Measurements from ENCODE around the gene BAIAP2L1.

The BAIAP2L1 gene

GRCh38 chr7:98254951-98255610, 145.8 kb downstream of the BAIAP2L1 start:
- Histone ChIP-seq H3K9ac (ENCODE audit: low read length) (no peak overlapping the region), H3K36me3 (ENCODE audit: control insufficient read depth, insufficient read depth, low read length, severe bottlenecking) (peaks cover 10% of the 10 kb centered on the region), H3K9me3 (ENCODE audit: control insufficient read depth, low read length) (no peaks in the 10 kb centered on the region), H3K4me3 (ENCODE audit: low read length) (no peak overlapping the region), H3K27me3 (replicated peaks; ENCODE audit: control insufficient read depth, insufficient read depth, low read length) (no peaks in the 10 kb centered on the region), H3K4me1 (ENCODE audit: control insufficient read depth, insufficient read depth, low read length) (peaks cover 18% of the 10 kb centered on the region)
- no peak for DNase-seq (ENCODE audit: low read depth)

GRCh38 chr7:98254516-98254915, 146.4 kb downstream of the BAIAP2L1 start:
- Histone ChIP-seq H3K4me1 (ENCODE audit: control insufficient read depth, insufficient read depth, low read length) (peaks cover 18% of the 10 kb centered on the region), H3K9ac (ENCODE audit: low read length) (no peak overlapping the region), H3K36me3 (ENCODE audit: control insufficient read depth, insufficient read depth, low read length, severe bottlenecking) (peaks cover 10% of the 10 kb centered on the region), H3K4me3 (ENCODE audit: low read length) (no peak overlapping the region), H3K9me3 (ENCODE audit: control insufficient read depth, low read length) (no peaks in the 10 kb centered on the region), H3K27me3 (replicated peaks; ENCODE audit: control insufficient read depth, insufficient read depth, low read length) (no peaks in the 10 kb centered on the region)
- DNase-seq (ENCODE audit: low read depth) = no peak

GRCh38 chr7:98252425-98253054, 148.3 kb downstream of the BAIAP2L1 start:
- peak overlapping the region; percentile 97 for H3K4me3 ChIP-seq (ENCODE audit: low read length)

GRCh38 chr7:98251601-98252424, 149.1 kb downstream of the BAIAP2L1 start, which contains the start of gene TECPR1:
Gene TECPR1, minus strand, starts transcription at chr7:98252232. Its CDS starts 6,086 bp downstream, at chr7:98246146.
- Histone ChIP-seq H3K36me3 (ENCODE audit: control insufficient read depth, insufficient read depth, low read length, severe bottlenecking) (peaks cover 10% of the 10 kb centered on the region), H3K4me3 (ENCODE audit: low read length) (peak within 1 kb of the TSS; percentile 97), H3K27me3 (replicated peaks; ENCODE audit: control insufficient read depth, insufficient read depth, low read length) (no peaks in the 10 kb centered on the region), H3K9me3 (ENCODE audit: control insufficient read depth, low read length) (no peaks in the 10 kb centered on the region), H3K9ac (ENCODE audit: low read length) (peak within 1 kb of the TSS; percentile 91), H3K4me1 (ENCODE audit: control insufficient read depth, insufficient read depth, low read length) (peaks cover 18% of the 10 kb centered on the region)
- peak; percentile 97 for DNase-seq (ENCODE audit: low read depth)

More at GRCh38 chr7:98252425-98253054, 148.3 kb downstream of the BAIAP2L1 start:
- peaks cover 18% of the 10 kb centered on the region for H3K4me1 ChIP-seq (ENCODE audit: control insufficient read depth, insufficient read depth, low read length)
- peak; percentile 38 for DNase-seq (ENCODE audit: low read depth)
- no peaks in the 10 kb centered on the region for H3K9me3 ChIP-seq (ENCODE audit: control insufficient read depth, low read length)
- H3K27me3 ChIP-seq (replicated peaks; ENCODE audit: control insufficient read depth, insufficient read depth, low read length) = no peaks in the 10 kb centered on the region
- H3K36me3 ChIP-seq (ENCODE audit: control insufficient read depth, insufficient read depth, low read length, severe bottlenecking) = peaks cover 13% of the 10 kb centered on the region
- H3K9ac ChIP-seq (ENCODE audit: low read length) = peak overlapping the region; percentile 91

- Histone ChIP-seq H3K4me1 (ENCODE audit: control insufficient read depth, insufficient read depth, low read length) (peaks cover 18% of the 10 kb centered on the region), H3K9me3 (ENCODE audit: control insufficient read depth, low read length) (no peaks in the 10 kb centered on the region), H3K36me3 (ENCODE audit: control insufficient read depth, insufficient read depth, low read length, severe bottlenecking) (peaks cover 8% of the 10 kb centered on the region), H3K9ac (ENCODE audit: low read length) (peak overlapping the region; percentile 91), H3K27me3 (replicated peaks; ENCODE audit: control insufficient read depth, insufficient read depth, low read length) (no peaks in the 10 kb centered on the region), H3K4me3 (ENCODE audit: low read length) (peak overlapping the region; percentile 97)
- no peak for DNase-seq (ENCODE audit: low read depth)
Observed at GRCh38 chr7:98251231-98251600, 149.7 kb downstream of the BAIAP2L1 start.

DNA sequence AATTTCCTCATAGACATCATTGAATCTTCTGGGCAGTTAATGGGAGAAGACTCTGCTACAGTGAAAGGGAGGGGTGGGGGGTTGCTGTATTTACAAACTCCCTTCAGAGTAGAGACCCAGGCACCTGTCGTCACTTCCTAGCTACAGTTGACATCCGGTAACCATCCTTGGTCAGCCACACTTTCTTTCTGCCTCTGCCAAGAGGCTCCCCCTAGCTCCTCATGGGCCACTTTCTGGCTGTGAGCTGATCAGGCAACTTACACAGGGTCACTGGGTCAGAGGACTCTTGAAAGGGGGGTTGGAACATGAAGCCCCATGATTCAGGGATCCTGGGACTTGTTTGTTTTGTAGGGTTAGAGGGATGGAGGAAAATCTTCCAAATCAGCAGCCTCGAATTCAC, 150.1 kb downstream of the BAIAP2L1 start:
- H3K4me1 ChIP-seq (ENCODE audit: control insufficient read depth, insufficient read depth, low read length) = peaks cover 18% of the 10 kb centered on the region
- DNase-seq (ENCODE audit: low read depth) = no peak
- H3K36me3 ChIP-seq (ENCODE audit: control insufficient read depth, insufficient read depth, low read length, severe bottlenecking) = peaks cover 8% of the 10 kb centered on the region
- no peaks in the 10 kb centered on the region for H3K27me3 ChIP-seq (replicated peaks; ENCODE audit: control insufficient read depth, insufficient read depth, low read length)
- H3K9ac ChIP-seq (ENCODE audit: low read length) = no peak overlapping the region
- H3K4me3 ChIP-seq (ENCODE audit: low read length) = no peak overlapping the region
- H3K9me3 ChIP-seq (ENCODE audit: control insufficient read depth, low read length) = no peaks in the 10 kb centered on the region

DNA sequence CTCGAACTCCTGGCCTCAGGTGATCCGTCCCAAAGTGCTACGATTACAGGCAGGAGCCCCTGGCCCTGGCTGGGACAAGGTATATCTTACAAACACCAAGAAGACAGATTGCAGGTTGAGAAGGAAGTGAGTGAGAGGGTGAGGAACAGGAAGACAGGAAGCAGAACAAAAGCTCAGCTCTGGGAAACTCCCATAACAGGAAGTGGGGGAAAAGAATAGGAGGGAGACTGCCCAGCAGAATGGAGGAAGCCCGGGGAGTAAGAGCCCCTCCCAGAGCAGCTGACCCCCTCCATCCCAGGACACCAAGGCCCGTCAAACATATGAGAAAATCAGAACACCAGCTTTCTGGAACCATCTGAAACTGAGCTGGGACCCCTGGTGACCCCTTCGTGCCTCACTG, 151.8 kb downstream of the BAIAP2L1 start:
- no peak for DNase-seq (ENCODE audit: low read depth)
- Histone ChIP-seq H3K9ac (ENCODE audit: low read length) (no peak overlapping the region), H3K4me1 (ENCODE audit: control insufficient read depth, insufficient read depth, low read length) (peaks cover 18% of the 10 kb centered on the region), H3K36me3 (ENCODE audit: control insufficient read depth, insufficient read depth, low read length, severe bottlenecking) (peaks cover 7% of the 10 kb centered on the region), H3K4me3 (ENCODE audit: low read length) (no peak overlapping the region), H3K27me3 (replicated peaks; ENCODE audit: control insufficient read depth, insufficient read depth, low read length) (no peaks in the 10 kb centered on the region), H3K9me3 (ENCODE audit: control insufficient read depth, low read length) (no peaks in the 10 kb centered on the region)

GRCh38 chr7:98248156-98248555, 152.7 kb downstream of the BAIAP2L1 start:
- H3K9ac ChIP-seq (ENCODE audit: low read length) = no peak overlapping the region
- no peaks in the 10 kb centered on the region for H3K27me3 ChIP-seq (replicated peaks; ENCODE audit: control insufficient read depth, insufficient read depth, low read length)
- no peaks in the 10 kb centered on the region for H3K9me3 ChIP-seq (ENCODE audit: control insufficient read depth, low read length)
- H3K4me3 ChIP-seq (ENCODE audit: low read length) = no peak overlapping the region
- no peak for DNase-seq (ENCODE audit: low read depth)
- peaks cover 16% of the 10 kb centered on the region for H3K4me1 ChIP-seq (ENCODE audit: control insufficient read depth, insufficient read depth, low read length)
- peaks cover 10% of the 10 kb centered on the region for H3K36me3 ChIP-seq (ENCODE audit: control insufficient read depth, insufficient read depth, low read length, severe bottlenecking)

GRCh38 chr7:98244871-98245270, 156.0 kb downstream of the BAIAP2L1 start:
- Histone ChIP-seq H3K4me1 (ENCODE audit: control insufficient read depth, insufficient read depth, low read length) (no peaks in the 10 kb centered on the region), H3K36me3 (ENCODE audit: control insufficient read depth, insufficient read depth, low read length, severe bottlenecking) (peaks cover 16% of the 10 kb centered on the region)
- DNase-seq (ENCODE audit: low read depth) = no peak

GRCh38 chr7:98242934-98243333, 158.0 kb downstream of the BAIAP2L1 start:
- Histone ChIP-seq H3K4me1 (ENCODE audit: control insufficient read depth, insufficient read depth, low read length) (no peaks in the 10 kb centered on the region), H3K27me3 (replicated peaks; ENCODE audit: control insufficient read depth, insufficient read depth, low read length) (no peaks in the 10 kb centered on the region), H3K4me3 (ENCODE audit: low read length) (no peak overlapping the region), H3K9ac (ENCODE audit: low read length) (no peak overlapping the region), H3K36me3 (ENCODE audit: control insufficient read depth, insufficient read depth, low read length, severe bottlenecking) (peaks cover 17% of the 10 kb centered on the region), H3K9me3 (ENCODE audit: control insufficient read depth, low read length) (no peaks in the 10 kb centered on the region)
- no peak for DNase-seq (ENCODE audit: low read depth)

More at GRCh38 chr7:98244871-98245270, 156.0 kb downstream of the BAIAP2L1 start:
- Histone ChIP-seq H3K9me3 (ENCODE audit: control insufficient read depth, low read length) (no peaks in the 10 kb centered on the region), H3K9ac (ENCODE audit: low read length) (no peak overlapping the region), H3K4me3 (ENCODE audit: low read length) (no peak overlapping the region), H3K27me3 (replicated peaks; ENCODE audit: control insufficient read depth, insufficient read depth, low read length) (no peaks in the 10 kb centered on the region)

GRCh38 chr7:98242342-98242741, 158.5 kb downstream of the BAIAP2L1 start:
- H3K36me3 ChIP-seq (ENCODE audit: control insufficient read depth, insufficient read depth, low read length, severe bottlenecking) = peaks cover 15% of the 10 kb centered on the region

More at GRCh38 chr7:98242342-98242741, 158.5 kb downstream of the BAIAP2L1 start:
- H3K27me3 ChIP-seq (replicated peaks; ENCODE audit: control insufficient read depth, insufficient read depth, low read length) = no peaks in the 10 kb centered on the region
- H3K4me3 ChIP-seq (ENCODE audit: low read length) = no peak overlapping the region
- no peaks in the 10 kb centered on the region for H3K4me1 ChIP-seq (ENCODE audit: control insufficient read depth, insufficient read depth, low read length)
- H3K9me3 ChIP-seq (ENCODE audit: control insufficient read depth, low read length) = no peaks in the 10 kb centered on the region
- no peak overlapping the region for H3K9ac ChIP-seq (ENCODE audit: low read length)
- DNase-seq (ENCODE audit: low read depth) = no peak
